Neuronal stem cell (in vitro differentiated cells): Measurements from ENCODE around the gene TSPAN17.

ENCODE experiments used
- DNase-seq: peaks from one replicate; pipeline ENCODE4 v3.0.0-alpha.2; 2013; ENCODE audit warnings: low spot score
- H2AFZ ChIP-seq: one replicate; pipeline ENCODE4 v1.6.1; 2013; ENCODE audit warnings: mild to moderate bottlenecking, low read length, inconsistent platforms
- H2AK5ac ChIP-seq: 2 replicates; pipeline ENCODE4 v1.6.1; 2013; ENCODE audit warnings: low read depth, mild to moderate bottlenecking, inconsistent platforms, low read length, moderate library complexity, mixed read lengths
- H2BK120ac ChIP-seq: 2 replicates; pipeline ENCODE4 v1.6.1; 2013; ENCODE audit warnings: low read depth, mild to moderate bottlenecking, inconsistent platforms, low read length, moderate library complexity, mixed read lengths
- H2BK12ac ChIP-seq: one replicate; pipeline ENCODE4 v1.6.1; 2013; ENCODE audit warnings: low read length, inconsistent platforms
- H2BK15ac ChIP-seq: 2 replicates; pipeline ENCODE4 v1.6.1; 2013; ENCODE audit warnings: mild to moderate bottlenecking, low read length, inconsistent platforms, mixed read lengths
- H2BK5ac ChIP-seq: one replicate; pipeline ENCODE4 v1.6.1; 2013; ENCODE audit warnings: inconsistent platforms, mild to moderate bottlenecking, low read length, moderate library complexity
- H3K14ac ChIP-seq: one replicate; pipeline ENCODE4 v1.6.1; 2013; ENCODE audit warnings: low read length, inconsistent platforms
- H3K18ac ChIP-seq: 2 replicates; pipeline ENCODE4 v1.6.1; 2013; ENCODE audit warnings: low read length, inconsistent platforms
- H3K23ac ChIP-seq: 2 replicates; pipeline ENCODE4 v1.6.1; 2013; ENCODE audit warnings: low read depth, mild to moderate bottlenecking, mixed read lengths, low read length, inconsistent platforms; ENCODE audit not compliant: poor library complexity
- H3K27ac ChIP-seq: replicated peaks from 3 replicates; pipeline ENCODE4 v1.5.1; 2013; ENCODE audit warnings: low read length, inconsistent platforms
- H3K27me3 ChIP-seq, 3 experiments: 2 replicates each; pipeline ENCODE4 v1.6.1; 2013; ENCODE audit warnings: low read length in 3 of 3, mild to moderate bottlenecking in 2 of 3, inconsistent platforms in 1 of 3, low read depth in 1 of 3, mixed read lengths in 1 of 3, moderate library complexity in 1 of 3; ENCODE audit not compliant: control insufficient read depth in 3 of 3, insufficient read depth in 3 of 3
- H3K36me3 ChIP-seq, 2 donors: replicated peaks in 1 of 2; 2 replicates each; pipeline ENCODE4 v1.6.1; 2013; ENCODE audit warnings: low read length in 2 of 2; ENCODE audit not compliant: control insufficient read depth in 2 of 2, insufficient read depth in 2 of 2
- H3K4ac ChIP-seq: 2 replicates; pipeline ENCODE4 v1.6.1; 2013; ENCODE audit warnings: inconsistent platforms, mild to moderate bottlenecking, low read length, moderate library complexity
- H3K4me1 ChIP-seq, 2 donors: 1 replicate in 1 of 2; 2 replicates in 1 of 2; pipeline ENCODE4 v1.6.1; 2013; ENCODE audit warnings: low read length in 2 of 2, low read depth in 1 of 2; ENCODE audit not compliant: control insufficient read depth in 2 of 2, insufficient read depth in 1 of 2
- H3K4me2 ChIP-seq: one replicate; pipeline ENCODE4 v1.6.1; 2013; ENCODE audit warnings: mild to moderate bottlenecking, low read length, inconsistent platforms; ENCODE audit not compliant: insufficient read depth, poor library complexity, severe bottlenecking
- H3K4me3 ChIP-seq, 2 donors: 2 replicates each; pipeline ENCODE4 v1.5.1; 2013; ENCODE audit warnings: low read length in 2 of 2, mild to moderate bottlenecking in 2 of 2, inconsistent platforms in 1 of 2, moderate library complexity in 1 of 2
- H3K79me1 ChIP-seq: one replicate; pipeline ENCODE4 v1.6.1; 2013; ENCODE audit warnings: low read depth, mild to moderate bottlenecking, inconsistent platforms, low read length, moderate library complexity
- H3K9ac ChIP-seq: one replicate; pipeline ENCODE4 v1.6.1; 2013; ENCODE audit warnings: mild to moderate bottlenecking, low read depth, low read length, inconsistent platforms; ENCODE audit not compliant: poor library complexity
- H3K9me3 ChIP-seq, 2 donors: replicated peaks in 1 of 2; 2 replicates each; pipeline versions ENCODE3 to v1.6.1; 2013; ENCODE audit warnings: low read length in 2 of 2, mild to moderate bottlenecking in 2 of 2, inconsistent platforms in 1 of 2, low read depth in 1 of 2, mixed read lengths in 1 of 2, moderate library complexity in 1 of 2; ENCODE audit not compliant: control insufficient read depth in 2 of 2, insufficient read depth in 1 of 2
- H4K8ac ChIP-seq: one replicate; pipeline ENCODE4 v1.6.1; 2013; ENCODE audit warnings: low read depth, mild to moderate bottlenecking, inconsistent platforms, low read length, moderate library complexity
- H4K91ac ChIP-seq: one replicate; pipeline ENCODE4 v1.6.1; 2013; ENCODE audit warnings: low read length, low read depth, mild to moderate bottlenecking, inconsistent platforms; ENCODE audit not compliant: poor library complexity
- WGBS, 2 donors: extraction: QIAGEN DNeasy Blood & Tissue Kit; methylation state at CpG; one replicate each; pipeline ENCODE4 v1.1.7; 2013; ENCODE audit warnings: missing lambda C conversion rate in 2 of 2, mixed read lengths in 1 of 2; ENCODE audit not compliant: insufficient read length in 2 of 2, insufficient replicate concordance in 1 of 2; ENCODE audit errors: extremely low coverage in 2 of 2; 5-methylcytosine and 5-hydroxymethylcytosine counted together

The TSPAN17 gene

GRCh38 chr5:176606032-176606431 is 41.3 kb upstream of the TSPAN17 start:
- H3K4me3 ChIP-seq, result no peak overlapping the region
- H2BK5ac ChIP-seq, result no peak overlapping the region
- no peak overlapping the region for H3K18ac ChIP-seq
- H4K8ac ChIP-seq, result no peak overlapping the region
- no peak overlapping the region for H2BK12ac ChIP-seq
- DNase-seq, result no peak
- no peak overlapping the region for H2BK15ac ChIP-seq
- peaks cover 12 to 13% of the 10 kb centered on the region in 2 donors for H3K4me1 ChIP-seq
- H3K79me1 ChIP-seq, result peaks cover 4% of the 10 kb centered on the region
- no peak overlapping the region for H2AK5ac ChIP-seq
- H3K27ac ChIP-seq, result no peak overlapping the region
- peaks cover 0 to 22% of the 10 kb centered on the region in 2 donors for H3K36me3 ChIP-seq
- WGBS, 2 donors, result no CpG with 5 or more reads among the region's 3 CpGs
- no peak overlapping the region for H3K14ac ChIP-seq
- no peak overlapping the region for H3K23ac ChIP-seq
- H2AFZ ChIP-seq, result no peak overlapping the region
- no peaks in the 10 kb centered on the region for H3K9me3 ChIP-seq
- H4K91ac ChIP-seq, result no peak overlapping the region
- H3K9ac ChIP-seq, result no peak overlapping the region
- H3K4me2 ChIP-seq, result no peak overlapping the region
- H3K4ac ChIP-seq, result no peak overlapping the region
- H3K27me3 ChIP-seq, result peaks cover 0 to 8% (median 3%) of the 10 kb centered on the region in 3 experiments
- H2BK120ac ChIP-seq, result no peak overlapping the region

GRCh38 chr5:176606875-176607274 is 40.4 kb upstream of the TSPAN17 start:
- Histone ChIP-seq H4K8ac (no peak overlapping the region), H3K9ac (no peak overlapping the region), H3K27me3 (peaks cover 0 to 9% (median 3%) of the 10 kb centered on the region in 3 experiments), H3K4me2 (no peak overlapping the region), H3K23ac (no peak overlapping the region), H3K4me1 (peaks cover 12 to 13% of the 10 kb centered on the region in 2 donors), H3K27ac (no peak overlapping the region), H4K91ac (no peak overlapping the region), H2AK5ac (no peak overlapping the region), H2BK12ac (no peak overlapping the region), H3K18ac (no peak overlapping the region), H3K9me3 (no peaks in the 10 kb centered on the region), H3K14ac (no peak overlapping the region), H3K4ac (no peak overlapping the region), H2BK120ac (no peak overlapping the region), H3K36me3 (peaks cover 0 to 21% of the 10 kb centered on the region in 2 donors), H2BK5ac (no peak overlapping the region), H3K4me3 (no peak overlapping the region), H2BK15ac (no peak overlapping the region), H2AFZ (no peak overlapping the region), H3K79me1 (peaks cover 3% of the 10 kb centered on the region)
- WGBS, 2 donors, result no CpG with 5 or more reads among the region's 3 CpGs
- no peak for DNase-seq

GRCh38 chr5:176608142-176608705 is 39.1 kb upstream of the TSPAN17 start:
- Histone ChIP-seq H2AFZ (no peak overlapping the region), H3K4me3 (peak overlapping the region; percentile 27 to 65)
- no CpG with 5 or more reads among the region's 4 CpGs for WGBS, 2 donors

GRCh38 chr5:176608937-176609723 is 38.2 kb upstream of the TSPAN17 start:
- no peak overlapping the region for H2BK120ac ChIP-seq
- peak overlapping the region; percentile 89 for H3K18ac ChIP-seq
- H2AFZ ChIP-seq, result peak overlapping the region; percentile 94
- peak overlapping the region; percentile 92 for H3K9ac ChIP-seq
- DNase-seq, result no peak
- H4K91ac ChIP-seq, result no peak overlapping the region
- H2BK5ac ChIP-seq, result no peak overlapping the region
- peaks cover 0 to 20% (median 13%) of the 10 kb centered on the region in 3 experiments for H3K27me3 ChIP-seq
- H2AK5ac ChIP-seq, result no peak overlapping the region
- no peak overlapping the region for H3K4ac ChIP-seq
- no peak overlapping the region for H3K14ac ChIP-seq
- no peak overlapping the region for H2BK15ac ChIP-seq
- H4K8ac ChIP-seq, result no peak overlapping the region
- H2BK12ac ChIP-seq, result no peak overlapping the region
- H3K79me1 ChIP-seq, result no peaks in the 10 kb centered on the region
- no CpG with 5 or more reads among the region's 46 CpGs for WGBS, 2 donors
- peak overlapping the region; percentile 91 for H3K4me2 ChIP-seq
- H3K36me3 ChIP-seq, result peaks cover 0 to 21% of the 10 kb centered on the region in 2 donors
- peak overlapping the region; percentile 65 to 80 for H3K4me3 ChIP-seq
- no peak overlapping the region for H3K27ac ChIP-seq
- H3K4me1 ChIP-seq, result peaks cover 10 to 19% of the 10 kb centered on the region in 2 donors
- H3K9me3 ChIP-seq, result no peaks in the 10 kb centered on the region
- peak overlapping the region; percentile 95 for H3K23ac ChIP-seq

More at GRCh38 chr5:176608142-176608705, 39.1 kb upstream of the TSPAN17 start:
- no peak overlapping the region for H2BK12ac ChIP-seq
- no peak overlapping the region for H2BK5ac ChIP-seq
- H3K23ac ChIP-seq, result no peak overlapping the region
- H3K9me3 ChIP-seq, result no peaks in the 10 kb centered on the region
- H3K4ac ChIP-seq, result no peak overlapping the region
- H3K18ac ChIP-seq, result no peak overlapping the region
- no peak overlapping the region for H2BK120ac ChIP-seq
- no peak for DNase-seq
- no peak overlapping the region for H3K9ac ChIP-seq
- H3K27ac ChIP-seq, result no peak overlapping the region
- H3K14ac ChIP-seq, result no peak overlapping the region
- peaks cover 3% of the 10 kb centered on the region for H3K79me1 ChIP-seq
- peaks cover 12 to 13% of the 10 kb centered on the region in 2 donors for H3K4me1 ChIP-seq
- no peak overlapping the region for H4K91ac ChIP-seq
- H2AK5ac ChIP-seq, result no peak overlapping the region
- no peak overlapping the region for H4K8ac ChIP-seq
- H3K36me3 ChIP-seq, result peaks cover 0 to 21% of the 10 kb centered on the region in 2 donors
- no peak overlapping the region for H3K4me2 ChIP-seq
- H2BK15ac ChIP-seq, result no peak overlapping the region
- H3K27me3 ChIP-seq, result peaks cover 0 to 14% (median 13%) of the 10 kb centered on the region in 3 experiments
